Measurements from ENCODE around the gene TRERF1.

Gene TRERF1

DNA sequence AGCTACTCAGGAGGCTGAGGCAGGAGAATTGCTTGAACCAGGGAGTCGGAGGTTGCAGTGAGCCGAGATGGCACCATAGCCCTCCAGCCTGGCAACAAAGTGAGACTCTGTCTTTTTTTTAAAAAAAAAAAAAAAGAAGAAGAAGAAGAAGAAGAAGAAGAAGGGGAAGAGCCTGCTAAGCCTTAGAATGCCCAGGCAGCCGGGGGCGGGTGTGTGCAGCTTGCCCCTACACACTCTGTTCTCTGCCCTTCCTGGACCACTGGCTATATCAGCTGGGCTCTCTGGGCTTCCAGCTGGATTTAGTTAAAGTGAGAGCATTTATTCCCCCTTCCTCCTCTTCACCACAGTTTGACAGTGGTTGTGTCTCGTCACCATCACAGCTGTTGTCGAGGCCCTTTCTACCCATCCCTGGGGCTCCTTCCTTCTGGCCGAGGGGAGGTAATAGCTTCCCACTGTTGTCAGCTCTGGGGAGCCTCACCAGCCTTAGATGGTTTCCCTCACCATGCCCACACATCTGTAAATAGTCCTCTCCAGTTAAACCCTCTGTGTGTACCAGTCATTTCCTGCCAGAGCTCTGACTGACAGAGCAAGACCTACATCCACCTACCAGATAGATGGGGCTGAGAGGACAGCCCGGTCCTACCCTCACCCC is 77.6 kb downstream of the TRERF1 start:
- TF ChIP-seq CTCF (IDR thresholded peaks at IDR 0.05; ENCODE audit: control insufficient read depth, extremely low read depth, insufficient read depth), result no peak
- no peak overlapping the region for H3K4me3 ChIP-seq (ENCODE audit: low read depth, low read length)
- DNase-seq (ENCODE audit: low read depth), result no peak

- no peak overlapping the region for H3K4me3 ChIP-seq (ENCODE audit: low read depth, low read length)
- DNase-seq (ENCODE audit: low read depth), result no peak
- TF ChIP-seq CTCF (IDR thresholded peaks at IDR 0.05; ENCODE audit: control insufficient read depth, extremely low read depth, insufficient read depth), result no peak
Measured at GRCh38 chr6:42372699-42373098, 79.0 kb downstream of the TRERF1 start.

DNA sequence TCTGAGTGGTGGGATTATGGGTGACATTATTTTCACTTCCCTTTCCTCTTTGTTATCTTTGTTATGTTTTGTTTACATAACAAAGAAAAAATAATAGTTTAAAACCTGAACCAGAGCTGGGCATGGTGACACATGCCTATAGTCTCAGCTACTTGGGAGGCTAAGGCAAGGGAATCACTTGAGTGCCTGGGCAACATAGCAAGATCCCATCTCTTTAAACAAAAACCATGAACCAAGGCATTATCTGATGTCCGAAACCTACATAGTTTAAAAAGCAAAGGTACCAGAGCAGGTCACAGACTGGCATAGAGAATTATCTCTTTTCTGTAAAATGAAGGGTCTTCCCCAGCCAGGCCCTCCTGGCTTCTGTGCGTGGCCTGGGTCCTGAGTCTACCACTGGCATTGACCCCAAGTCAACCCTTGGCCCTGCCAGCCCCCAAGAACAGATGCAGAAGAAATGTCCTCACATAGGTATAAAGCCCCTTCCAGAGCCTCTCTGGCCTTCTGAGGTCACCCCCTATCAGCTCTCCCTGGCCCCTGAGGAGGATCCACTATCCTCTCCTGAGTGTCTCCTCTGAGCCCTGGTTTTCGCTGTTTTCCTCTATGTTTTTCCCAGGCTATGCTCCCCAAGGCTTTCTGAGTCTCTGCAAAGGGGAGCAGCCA is 81.3 kb downstream of the TRERF1 start:
- no peak overlapping the region for H3K4me3 ChIP-seq (ENCODE audit: low read depth, low read length)
- no peak for DNase-seq (ENCODE audit: low read depth)
- no peak for TF ChIP-seq CTCF (IDR thresholded peaks at IDR 0.05; ENCODE audit: control insufficient read depth, extremely low read depth, insufficient read depth)

DNA sequence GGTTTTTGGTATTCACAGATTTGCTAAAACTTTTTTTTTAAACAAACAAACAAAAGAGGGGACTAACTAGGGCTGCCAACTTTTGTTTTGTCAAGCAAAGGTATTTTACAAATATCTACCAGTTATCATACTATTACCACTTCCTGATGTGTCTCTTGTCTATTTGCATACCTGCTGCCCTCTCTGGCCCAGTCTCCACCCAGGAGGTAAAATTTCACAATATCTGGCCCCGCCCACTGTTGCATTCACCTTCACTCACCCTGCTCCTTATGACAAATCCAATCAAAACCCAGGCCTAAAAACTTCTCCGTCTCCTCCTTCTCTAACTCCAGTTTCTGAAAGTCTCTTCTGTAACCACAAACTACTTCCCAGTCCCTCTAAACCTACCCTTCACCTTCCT is 82.2 kb downstream of the TRERF1 start:
- no peak overlapping the region for H3K4me3 ChIP-seq (ENCODE audit: low read depth, low read length)
- DNase-seq (ENCODE audit: low read depth), result no peak
- TF ChIP-seq CTCF (IDR thresholded peaks at IDR 0.05; ENCODE audit: control insufficient read depth, extremely low read depth, insufficient read depth), result no peak

GRCh38 chr6:42368181-42368580 is 83.5 kb downstream of the TRERF1 start:
- no peak for TF ChIP-seq CTCF (IDR thresholded peaks at IDR 0.05; ENCODE audit: control insufficient read depth, extremely low read depth, insufficient read depth)
- H3K4me3 ChIP-seq (ENCODE audit: low read depth, low read length), result no peak overlapping the region
- DNase-seq (ENCODE audit: low read depth), result no peak

GRCh38 chr6:42367353-42368011 is 84.2 kb downstream of the TRERF1 start:
- TF ChIP-seq CTCF (IDR thresholded peaks at IDR 0.05; ENCODE audit: control insufficient read depth, extremely low read depth, insufficient read depth), result no peak
- no peak for DNase-seq (ENCODE audit: low read depth)
- H3K4me3 ChIP-seq (ENCODE audit: low read depth, low read length), result no peak overlapping the region
